ENCODE data around the gene THBS4.

Gene THBS4

GRCh38 chr5:79992891-79993657, 42.1 kb upstream of the THBS4 start:
- CTCF ChIA-PET: interaction anchor here (1.5 kb wide), 1 partner anchor 90 kb away, joined by 4 read pairs; no protein-coding TSS in a partner anchor
- POLR2A ChIA-PET: no interaction called here
- H3K4me3 ChIP-seq (ENCODE audit: low read depth, low read length): no peak overlapping the region
- H3K36me3 ChIP-seq (ENCODE audit: control insufficient read depth in 2 of 2, insufficient read depth in 1 of 2, low read length in 2 of 2): peaks cover 4 to 11% of the 10 kb centered on the region in 2 experiments; a peak in 2 of 3 replicates
- H3K4me1 ChIP-seq (ENCODE audit: control insufficient read depth, insufficient read depth, low read length): peaks cover 10% of the 10 kb centered on the region
- H3K9me3 ChIP-seq (ENCODE audit: control insufficient read depth, insufficient read depth, low read depth, low read length): no peaks in the 10 kb centered on the region
- TF ChIP-seq PRDM4 (tag by site-specific recombination; IDR thresholded peaks at IDR 0.05) (no peak), ZFP41 (tag by site-specific recombination; IDR thresholded peaks at IDR 0.05; ENCODE audit: borderline replicate concordance) (no peak), ZNF558 (tag by site-specific recombination; IDR thresholded peaks at IDR 0.05) (no peak), ZNF629 (tag by site-specific recombination; IDR thresholded peaks at IDR 0.05) (no peak), MEIS1 (CRISPR knock-in tag; IDR thresholded peaks at IDR 0.05; ENCODE audit: borderline replicate concordance) (no peak), ZNF24 (tag by site-specific recombination; IDR thresholded peaks at IDR 0.05) (no peak), ZFP37 (tag by site-specific recombination; IDR thresholded peaks at IDR 0.05) (no peak), ZNF596 (tag by site-specific recombination; IDR thresholded peaks at IDR 0.05) (no peak), HIC1 (tag by site-specific recombination; IDR thresholded peaks at IDR 0.05) (no peak), HOXA7 (CRISPR knock-in tag; IDR thresholded peaks at IDR 0.05; ENCODE audit: borderline replicate concordance) (no peak), ZNF221 (tag by site-specific recombination; IDR thresholded peaks at IDR 0.05; ENCODE audit: borderline replicate concordance) (no peak), PRDM10 (tag by site-specific recombination; IDR thresholded peaks at IDR 0.05) (no peak)
- TF ChIP-seq, protein P1, sequence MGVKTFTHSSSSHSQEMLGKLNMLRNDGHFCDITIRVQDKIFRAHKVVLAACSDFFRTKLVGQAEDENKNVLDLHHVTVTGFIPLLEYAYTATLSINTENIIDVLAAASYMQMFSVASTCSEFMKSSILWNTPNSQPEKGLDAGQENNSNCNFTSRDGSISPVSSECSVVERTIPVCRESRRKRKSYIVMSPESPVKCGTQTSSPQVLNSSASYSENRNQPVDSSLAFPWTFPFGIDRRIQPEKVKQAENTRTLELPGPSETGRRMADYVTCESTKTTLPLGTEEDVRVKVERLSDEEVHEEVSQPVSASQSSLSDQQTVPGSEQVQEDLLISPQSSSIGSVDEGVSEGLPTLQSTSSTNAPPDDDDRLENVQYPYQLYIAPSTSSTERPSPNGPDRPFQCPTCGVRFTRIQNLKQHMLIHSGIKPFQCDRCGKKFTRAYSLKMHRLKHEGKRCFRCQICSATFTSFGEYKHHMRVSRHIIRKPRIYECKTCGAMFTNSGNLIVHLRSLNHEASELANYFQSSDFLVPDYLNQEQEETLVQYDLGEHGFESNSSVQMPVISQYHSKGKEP (tag by site-specific recombination; IDR thresholded peaks at IDR 0.05): no peak
- H3K27ac ChIP-seq (ENCODE audit: extremely low read depth, low read depth, low read length): no peak overlapping the region

DNA sequence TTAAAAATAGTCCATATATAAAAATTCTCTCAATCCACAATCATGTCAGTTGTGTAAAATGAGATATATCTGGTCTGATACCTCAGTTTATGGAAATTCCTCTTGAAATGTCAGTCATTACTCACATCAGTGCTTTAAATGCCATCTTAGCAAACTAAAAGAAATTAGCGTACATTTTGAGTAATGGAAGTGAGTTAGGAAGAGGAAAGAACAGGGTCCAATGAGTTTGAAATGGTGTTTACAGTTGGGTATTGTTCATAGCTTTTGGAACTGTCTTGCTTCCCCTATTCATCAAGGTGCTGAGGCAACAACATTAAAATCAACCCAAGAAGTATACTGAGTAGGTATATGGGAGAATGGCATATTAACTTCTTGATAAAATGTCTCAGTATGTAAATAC, 35.4 kb upstream of the THBS4 start:
- ChIA-PET POLR2A (no interaction called here), CTCF (no interaction called here)
- H3K9me3 ChIP-seq (ENCODE audit: control insufficient read depth, insufficient read depth, low read depth, low read length): no peaks in the 10 kb centered on the region
- H3K4me3 ChIP-seq (ENCODE audit: low read depth, low read length): no peak overlapping the region
- no peak overlapping the region for H3K27ac ChIP-seq (ENCODE audit: extremely low read depth, low read depth, low read length)
- no peaks in the 10 kb centered on the region for H3K4me1 ChIP-seq (ENCODE audit: control insufficient read depth, insufficient read depth, low read length)
- H3K36me3 ChIP-seq (ENCODE audit: control insufficient read depth in 2 of 2, insufficient read depth in 1 of 2, low read length in 2 of 2): no peaks in the 10 kb centered on the region
- no peak for TF ChIP-seq ZNF174 (tag by site-specific recombination; IDR thresholded peaks at IDR 0.05)
- no peak for TF ChIP-seq ZNF19 (tag by site-specific recombination; IDR thresholded peaks at IDR 0.05; ENCODE audit: low read depth)
- no peak for TF ChIP-seq ZNF2 (tag by site-specific recombination; IDR thresholded peaks at IDR 0.05)
- TF ChIP-seq ZNF555 (tag by site-specific recombination; conservative IDR thresholded peaks at IDR 0.05): no peak
- TF ChIP-seq ZNF138 (tag by site-specific recombination; IDR thresholded peaks at IDR 0.05; ENCODE audit: borderline replicate concordance): no peak
- TF ChIP-seq KLF8 (tag by site-specific recombination; IDR thresholded peaks at IDR 0.05): no peak
- TF ChIP-seq ZNF366 (tag by site-specific recombination; conservative IDR thresholded peaks at IDR 0.05): no peak
- TF ChIP-seq ZNF398 (tag by site-specific recombination; IDR thresholded peaks at IDR 0.05): no peak
- no peak for TF ChIP-seq ZNF175 (tag by site-specific recombination; IDR thresholded peaks at IDR 0.05)
- no peak for TF ChIP-seq ZNF311 (tag by site-specific recombination; IDR thresholded peaks at IDR 0.05; ENCODE audit: borderline replicate concordance)

Data from HEK293 (cell line).